Measurements from ENCODE around the gene SAP25. TPM values are rescaled to one million over a fixed set of nuclear protein-coding genes. Genes with fewer than 3 reads are reported as not detected.
"Not testable (repeated sequence)": the region's sequence is repeated elsewhere in the genome, so short reads cannot be mapped to it uniquely, and the experiment has no call there.

The SAP25 gene
- polyA plus RNA-seq, 1 donor, result 7.9 TPM

- 57% methylated on average over 1 of the region's 5 CpGs for WGBS (ENCODE audit: insufficient coverage, low lambda C conversion rate)
- DNase-seq, result no peak
- no peak overlapping the region for H3K4me3 ChIP-seq (ENCODE audit: low read length)
- no peaks in the 10 kb centered on the region for H3K27me3 ChIP-seq (ENCODE audit: control insufficient read depth, insufficient read depth, low read length)
- H3K27ac ChIP-seq (ENCODE audit: low read length), result no peak overlapping the region
- H3K36me3 ChIP-seq (ENCODE audit: control insufficient read depth, insufficient read depth, low read length), result peaks cover 6% of the 10 kb centered on the region
- H3K9me3 ChIP-seq (ENCODE audit: control insufficient read depth, low read depth, low read length), result no peaks in the 10 kb centered on the region
- H3K4me1 ChIP-seq (ENCODE audit: control insufficient read depth, insufficient read depth, low read length), result peaks cover 47% of the 10 kb centered on the region
Measured at GRCh38 chr7:100544386-100544785, 29.3 kb downstream of the SAP25 start.

DNA sequence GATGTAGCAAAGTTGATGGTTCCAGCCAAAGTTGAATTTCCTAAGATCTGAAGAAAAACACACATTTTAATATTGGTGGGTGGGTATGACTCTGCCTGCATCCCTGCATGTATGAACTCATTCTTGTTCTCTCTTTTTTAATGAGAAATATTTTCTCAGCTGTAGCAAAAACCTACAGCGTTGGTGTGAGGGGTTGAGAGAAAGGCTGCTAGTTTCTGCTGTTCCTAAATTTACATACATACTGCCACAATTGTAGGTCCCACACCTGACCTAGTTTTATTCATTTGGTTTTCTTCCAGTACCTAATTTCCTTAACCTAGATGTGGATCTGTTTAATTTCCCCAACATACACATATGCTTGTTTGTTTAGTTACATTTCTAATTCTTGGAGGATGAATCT lies 30.1 kb downstream of the SAP25 start:
- Histone ChIP-seq H3K9me3 (ENCODE audit: control insufficient read depth, low read depth, low read length) (no peaks in the 10 kb centered on the region), H3K4me1 (ENCODE audit: control insufficient read depth, insufficient read depth, low read length) (peaks cover 47% of the 10 kb centered on the region), H3K27me3 (ENCODE audit: control insufficient read depth, insufficient read depth, low read length) (no peaks in the 10 kb centered on the region), H3K36me3 (ENCODE audit: control insufficient read depth, insufficient read depth, low read length) (no peaks in the 10 kb centered on the region), H3K27ac (ENCODE audit: low read length) (no peak overlapping the region), H3K4me3 (ENCODE audit: low read length) (no peak overlapping the region)
- no peak for DNase-seq
- WGBS (ENCODE audit: insufficient coverage, low lambda C conversion rate), result 83% methylated on average over 1 of the region's 1 CpG

- H3K27me3 ChIP-seq (ENCODE audit: control insufficient read depth, insufficient read depth, low read length); H3K9me3 ChIP-seq (ENCODE audit: control insufficient read depth, low read depth, low read length); H3K27ac ChIP-seq (ENCODE audit: low read length); H3K36me3 ChIP-seq (ENCODE audit: control insufficient read depth, insufficient read depth, low read length); DNase-seq; H3K4me3 ChIP-seq (ENCODE audit: low read length): not testable (repeated sequence)
- H3K4me1 ChIP-seq (ENCODE audit: control insufficient read depth, insufficient read depth, low read length), result peaks cover 34% of the 10 kb centered on the region
- no CpG with 5 or more reads among the region's 7 CpGs for WGBS (ENCODE audit: insufficient coverage, low lambda C conversion rate)
Measured at GRCh38 chr7:100541309-100541708, 32.4 kb downstream of the SAP25 start.

- H3K27me3 ChIP-seq (ENCODE audit: control insufficient read depth, insufficient read depth, low read length), result no peaks in the 10 kb centered on the region
- peak; percentile 87 to 93 for DNase-seq
- no CpG with 5 or more reads among the region's 6 CpGs for WGBS (ENCODE audit: insufficient coverage, low lambda C conversion rate)
- H3K4me3 ChIP-seq (ENCODE audit: low read length), result peak overlapping the region; percentile 50
- H3K27ac ChIP-seq (ENCODE audit: low read length), result peak overlapping the region; percentile 38
- peaks cover 23% of the 10 kb centered on the region for H3K4me1 ChIP-seq (ENCODE audit: control insufficient read depth, insufficient read depth, low read length)
- no peaks in the 10 kb centered on the region for H3K9me3 ChIP-seq (ENCODE audit: control insufficient read depth, low read depth, low read length)
- no peaks in the 10 kb centered on the region for H3K36me3 ChIP-seq (ENCODE audit: control insufficient read depth, insufficient read depth, low read length)
Measured at GRCh38 chr7:100540073-100540723, 33.5 kb downstream of the SAP25 start.

DNA sequence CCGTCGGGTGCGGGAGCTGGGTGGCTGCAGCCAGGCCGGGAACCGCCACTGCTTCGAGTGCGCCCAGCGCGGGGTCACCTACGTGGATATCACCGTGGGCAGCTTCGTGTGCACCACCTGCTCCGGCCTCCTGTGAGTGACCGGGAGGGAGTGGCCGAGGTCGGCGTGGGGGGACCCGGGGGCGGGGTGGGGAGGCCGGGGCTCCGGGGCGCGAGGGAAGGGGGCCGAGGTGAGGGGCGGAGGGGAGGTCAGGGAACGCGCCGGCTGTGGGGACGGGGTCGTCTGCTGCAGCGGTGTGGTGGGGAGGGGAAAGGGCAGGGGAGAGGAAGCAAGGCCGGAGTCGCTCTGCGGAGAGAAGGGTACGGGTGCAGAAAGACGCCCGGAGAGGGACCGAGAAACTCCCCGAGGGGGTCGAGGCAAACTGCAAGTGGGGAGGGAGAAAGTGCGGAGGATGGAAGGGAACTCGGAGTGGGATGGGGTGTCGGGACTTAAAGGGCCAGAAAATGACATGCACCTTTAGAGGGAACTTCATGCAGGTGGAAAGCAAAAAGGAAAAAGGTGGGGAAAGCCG lies 34.2 kb downstream of the SAP25 start:
- Histone ChIP-seq H3K4me3 (ENCODE audit: low read length) (peak overlapping the region; percentile 50), H3K4me1 (ENCODE audit: control insufficient read depth, insufficient read depth, low read length) (peaks cover 22% of the 10 kb centered on the region), H3K9me3 (ENCODE audit: control insufficient read depth, low read depth, low read length) (no peaks in the 10 kb centered on the region), H3K27ac (ENCODE audit: low read length) (peak overlapping the region; percentile 61), H3K27me3 (ENCODE audit: control insufficient read depth, insufficient read depth, low read length) (no peaks in the 10 kb centered on the region), H3K36me3 (ENCODE audit: control insufficient read depth, insufficient read depth, low read length) (no peaks in the 10 kb centered on the region)
- 0% methylated on average over 6 of the region's 44 CpGs for WGBS (ENCODE audit: insufficient coverage, low lambda C conversion rate)
- no peak for DNase-seq

- DNase-seq, result peak; percentile 100
- H3K27me3 ChIP-seq (ENCODE audit: control insufficient read depth, insufficient read depth, low read length), result no peaks in the 10 kb centered on the region
- no peaks in the 10 kb centered on the region for H3K9me3 ChIP-seq (ENCODE audit: control insufficient read depth, low read depth, low read length)
- no peaks in the 10 kb centered on the region for H3K36me3 ChIP-seq (ENCODE audit: control insufficient read depth, insufficient read depth, low read length)
- H3K27ac ChIP-seq (ENCODE audit: low read length), result peak within 1 kb of the TSS; percentile 61
- no CpG with 5 or more reads among the region's 60 CpGs for WGBS (ENCODE audit: insufficient coverage, low lambda C conversion rate)
- peak within 1 kb of the TSS; percentile 50 for H3K4me3 ChIP-seq (ENCODE audit: low read length)
- peaks cover 16% of the 10 kb centered on the region for H3K4me1 ChIP-seq (ENCODE audit: control insufficient read depth, insufficient read depth, low read length)
Measured at GRCh38 chr7:100538654-100539435, 34.9 kb downstream of the SAP25 start, which contains the start of gene AGFG2. Gene AGFG2, plus strand, starts transcription at chr7:100539203. Its CDS starts 144 bp downstream, at chr7:100539347.

DNA sequence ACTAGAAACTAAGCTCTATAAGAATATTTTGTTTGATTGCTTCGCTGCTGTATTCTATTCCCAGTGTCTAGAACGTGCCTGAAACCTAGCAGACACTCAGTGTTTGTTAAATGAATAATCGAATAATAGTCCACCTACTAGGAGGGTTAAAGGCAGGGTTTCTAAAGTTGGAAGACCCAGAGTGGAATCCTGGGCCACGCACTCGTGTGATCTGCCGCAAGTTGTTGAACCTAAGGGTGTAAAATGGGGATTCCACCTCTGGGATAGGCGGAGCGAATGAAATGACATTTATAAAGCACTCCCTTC lies 35.4 kb downstream of the SAP25 start:
- WGBS (ENCODE audit: insufficient coverage, low lambda C conversion rate), result no CpG with 5 or more reads among the region's 8 CpGs
- Histone ChIP-seq H3K4me1 (ENCODE audit: control insufficient read depth, insufficient read depth, low read length) (peaks cover 18% of the 10 kb centered on the region), H3K27me3 (ENCODE audit: control insufficient read depth, insufficient read depth, low read length) (no peaks in the 10 kb centered on the region), H3K9me3 (ENCODE audit: control insufficient read depth, low read depth, low read length) (no peaks in the 10 kb centered on the region), H3K36me3 (ENCODE audit: control insufficient read depth, insufficient read depth, low read length) (no peaks in the 10 kb centered on the region), H3K4me3 (ENCODE audit: low read length) (peak overlapping the region; percentile 23), H3K27ac (ENCODE audit: low read length) (peak overlapping the region; percentile 41)
- no peak for DNase-seq

GRCh38 chr7:100536695-100537094 lies 37.0 kb downstream of the SAP25 start:
- H3K9me3 ChIP-seq (ENCODE audit: control insufficient read depth, low read depth, low read length); H3K36me3 ChIP-seq (ENCODE audit: control insufficient read depth, insufficient read depth, low read length); H3K27ac ChIP-seq (ENCODE audit: low read length); H3K27me3 ChIP-seq (ENCODE audit: control insufficient read depth, insufficient read depth, low read length); H3K4me3 ChIP-seq (ENCODE audit: low read length); DNase-seq: not testable (repeated sequence)
- H3K4me1 ChIP-seq (ENCODE audit: control insufficient read depth, insufficient read depth, low read length), result peaks cover 27% of the 10 kb centered on the region
- no CpG with 5 or more reads among the region's 2 CpGs for WGBS (ENCODE audit: insufficient coverage, low lambda C conversion rate)

DNA sequence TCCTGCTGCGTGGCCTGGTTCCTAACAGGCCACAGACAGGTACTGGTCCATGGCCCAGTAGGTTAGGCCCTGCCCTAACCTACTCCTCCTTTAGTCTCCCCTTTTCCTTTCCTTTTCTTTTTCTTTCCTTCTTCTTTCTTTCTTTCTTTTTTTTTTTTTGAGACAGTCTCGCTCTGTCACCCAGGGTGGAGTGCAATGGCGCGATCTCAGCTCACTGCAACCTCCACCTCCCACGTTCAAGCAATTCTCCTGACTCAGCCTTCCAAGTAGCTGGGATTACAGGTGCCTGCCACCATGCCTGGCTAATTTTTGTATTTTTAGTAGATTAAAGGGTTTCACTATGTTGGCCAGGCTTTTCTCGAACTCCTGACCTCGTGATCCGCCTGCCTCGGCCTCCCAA lies 37.7 kb downstream of the SAP25 start:
- not testable (repeated sequence) for H3K4me3 ChIP-seq (ENCODE audit: low read length); H3K36me3 ChIP-seq (ENCODE audit: control insufficient read depth, insufficient read depth, low read length); H3K9me3 ChIP-seq (ENCODE audit: control insufficient read depth, low read depth, low read length); H3K27ac ChIP-seq (ENCODE audit: low read length); DNase-seq; H3K27me3 ChIP-seq (ENCODE audit: control insufficient read depth, insufficient read depth, low read length)
- 100% methylated on average over 1 of the region's 9 CpGs for WGBS (ENCODE audit: insufficient coverage, low lambda C conversion rate)
- peaks cover 27% of the 10 kb centered on the region for H3K4me1 ChIP-seq (ENCODE audit: control insufficient read depth, insufficient read depth, low read length)

GRCh38 chr7:100532165-100533022 lies 41.3 kb downstream of the SAP25 start:
- H3K4me1 ChIP-seq (ENCODE audit: control insufficient read depth, insufficient read depth, low read length), result peaks cover 17% of the 10 kb centered on the region

More at GRCh38 chr7:100532165-100533022, 41.3 kb downstream of the SAP25 start:
- H3K36me3 ChIP-seq (ENCODE audit: control insufficient read depth, insufficient read depth, low read length), result no peaks in the 10 kb centered on the region
- DNase-seq, result no peak
- 100% methylated on average over 2 of the region's 14 CpGs for WGBS (ENCODE audit: insufficient coverage, low lambda C conversion rate)
- H3K27ac ChIP-seq (ENCODE audit: low read length), result peak overlapping the region; percentile 10
- no peak overlapping the region for H3K4me3 ChIP-seq (ENCODE audit: low read length)
- no peaks in the 10 kb centered on the region for H3K9me3 ChIP-seq (ENCODE audit: control insufficient read depth, low read depth, low read length)
- H3K27me3 ChIP-seq (ENCODE audit: control insufficient read depth, insufficient read depth, low read length), result no peaks in the 10 kb centered on the region

Data from large intestine (tissue), 3 donors.